GM18511 (cell line): ENCODE results near the gene C12orf42.
"Not testable (repeated sequence)": the region's sequence is repeated elsewhere in the genome, so short reads cannot be mapped to it uniquely, and the experiment has no call there.

ENCODE experiments used
- ATAC-seq: cut with Tn5 transposase; IDR thresholded peaks from one replicate; pipeline ENCODE4 v1.9.1; 2021; ENCODE audit warnings: mild to moderate bottlenecking, moderate library complexity; ENCODE audit not compliant: unreplicated experiment

Gene C12orf42

GRCh38 chr12:103498990-103499389 lies 3.2 kb upstream of the C12orf42 start:
- ATAC-seq = no peak

DNA sequence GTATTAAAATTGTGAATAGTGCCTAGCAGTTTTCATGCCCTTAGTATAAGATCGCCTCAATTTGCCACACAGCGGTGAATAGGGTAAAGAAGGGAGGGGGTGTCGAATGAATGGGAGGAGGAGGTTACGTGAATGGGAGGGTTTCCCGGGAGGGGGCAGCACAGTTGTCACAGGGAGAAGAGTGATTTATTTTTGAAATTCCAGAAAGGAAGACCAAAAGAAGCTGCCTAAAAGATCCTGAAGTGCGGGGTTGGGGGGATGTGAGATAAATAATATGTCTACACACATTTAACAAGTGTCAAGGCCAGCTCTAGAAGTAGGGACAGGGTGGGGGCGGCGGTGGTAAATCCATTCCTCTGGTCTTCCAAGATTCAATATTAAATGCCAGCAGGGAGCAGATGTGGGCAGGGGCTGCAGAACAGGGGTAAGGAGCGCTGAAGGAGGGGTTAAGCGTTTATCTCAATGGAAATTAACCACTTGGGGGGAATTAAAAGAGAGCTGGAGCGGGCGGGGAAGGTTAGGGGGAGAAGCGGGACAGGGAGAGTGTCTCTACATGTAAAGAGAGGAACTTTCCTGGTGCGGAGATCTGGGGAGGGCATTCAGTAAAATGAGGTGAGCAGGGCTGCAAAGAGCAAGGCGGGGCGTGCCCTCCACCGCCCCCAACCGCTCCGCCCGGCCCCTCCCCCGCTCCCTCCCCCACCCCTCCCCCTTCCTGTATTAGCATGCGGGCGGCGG lies 867 bp downstream of the C12orf42 start:
- no peak for ATAC-seq

DNA sequence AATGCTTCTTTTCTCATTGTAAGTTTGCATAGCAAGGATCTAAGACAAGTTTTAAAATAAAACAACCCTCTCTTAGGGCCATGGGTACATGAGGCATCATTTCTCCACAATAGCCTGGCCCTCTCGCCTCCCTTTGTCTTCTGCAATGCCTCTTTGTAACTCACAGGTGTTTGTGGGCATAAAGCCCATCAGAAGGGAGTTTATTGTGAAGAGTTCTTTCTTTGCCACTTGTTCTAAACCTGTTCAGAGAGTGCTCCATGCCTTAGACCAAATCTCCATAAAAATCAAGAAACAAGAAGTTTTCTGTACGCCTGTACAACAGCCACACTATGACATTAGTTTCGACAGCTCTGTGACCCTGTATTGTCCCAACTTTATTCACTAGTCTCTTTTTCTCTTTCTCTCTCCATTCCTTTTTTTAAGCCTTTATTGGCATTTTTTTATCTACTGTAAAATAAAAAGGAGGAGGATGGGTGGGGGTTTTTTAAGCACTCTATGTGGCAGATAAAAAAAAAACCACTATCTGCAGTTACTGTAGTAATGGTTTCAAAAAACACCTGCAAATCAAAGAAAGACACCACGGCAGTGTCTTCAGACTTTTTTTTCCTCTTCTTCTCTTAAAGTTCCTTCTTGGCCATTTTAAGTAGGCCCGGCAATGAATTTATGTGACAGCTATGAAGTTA lies 1.6 kb downstream of the C12orf42 start:
- no peak for ATAC-seq

DNA sequence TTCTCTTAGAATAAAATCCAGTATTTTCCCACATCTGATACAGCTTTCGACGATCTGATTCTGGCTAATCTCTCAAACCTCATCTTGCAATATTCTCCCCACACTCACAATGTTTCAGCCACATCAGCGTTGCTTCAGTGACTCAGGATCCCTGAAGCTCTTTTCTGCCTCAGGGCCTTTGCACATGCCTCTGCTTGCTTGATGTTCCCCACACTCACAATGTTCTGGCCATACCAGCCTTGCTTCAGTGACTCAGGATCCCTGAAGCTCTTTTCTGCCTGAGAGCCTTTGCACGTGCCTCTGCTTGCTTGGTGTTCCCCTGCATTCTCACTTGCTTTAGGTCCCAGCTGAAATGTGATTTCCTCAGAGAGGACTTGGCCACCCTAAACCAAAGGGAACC lies 2.6 kb downstream of the C12orf42 start:
- ATAC-seq = no peak

DNA sequence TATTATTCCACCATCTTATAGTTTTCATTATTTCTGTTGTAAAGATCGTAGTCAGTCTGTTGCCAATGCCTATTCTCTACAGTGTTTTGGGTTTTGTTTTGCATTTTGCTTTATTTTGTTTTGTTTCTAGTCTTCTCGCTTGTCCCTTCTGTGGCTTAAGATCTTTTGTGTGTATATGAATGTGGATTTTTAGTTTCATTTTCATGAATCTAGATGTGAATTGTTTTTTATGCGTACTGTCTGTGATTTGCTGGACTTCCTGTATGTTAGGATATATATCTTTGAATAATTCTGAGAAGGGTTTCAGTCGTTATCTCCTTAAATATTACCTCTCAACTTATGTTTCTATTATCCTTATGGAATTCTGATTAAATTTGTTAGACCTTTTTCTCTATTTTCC lies 13.4 kb downstream of the C12orf42 start:
- ATAC-seq = no peak

GRCh38 chr12:103475073-103475472 lies 20.7 kb downstream of the C12orf42 start:
- ATAC-seq = no peak

DNA sequence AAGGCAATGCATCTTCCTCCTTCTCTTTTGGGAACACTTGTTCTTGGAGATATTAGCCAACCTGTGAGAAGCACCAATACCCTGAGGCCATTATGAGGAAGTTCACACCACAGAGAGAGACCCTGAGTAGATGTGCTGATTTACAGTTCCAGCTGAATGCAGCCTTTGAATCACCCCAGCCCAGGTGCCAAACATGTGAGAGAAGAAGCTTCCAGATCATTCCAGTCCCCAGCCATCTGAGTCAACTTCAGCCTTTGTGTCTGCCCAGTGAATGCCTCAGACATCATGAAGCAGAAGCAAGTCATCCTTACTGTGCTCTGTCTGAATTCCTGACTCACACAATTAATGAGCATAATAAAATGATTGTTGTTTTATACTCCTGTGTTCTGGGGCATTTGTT lies 25.1 kb downstream of the C12orf42 start:
- no peak for ATAC-seq

- ATAC-seq = no peak
Measured at GRCh38 chr12:103469719-103470118, 26.0 kb downstream of the C12orf42 start.

- no peak for ATAC-seq
Measured at GRCh38 chr12:103468837-103469236, 26.9 kb downstream of the C12orf42 start.

DNA sequence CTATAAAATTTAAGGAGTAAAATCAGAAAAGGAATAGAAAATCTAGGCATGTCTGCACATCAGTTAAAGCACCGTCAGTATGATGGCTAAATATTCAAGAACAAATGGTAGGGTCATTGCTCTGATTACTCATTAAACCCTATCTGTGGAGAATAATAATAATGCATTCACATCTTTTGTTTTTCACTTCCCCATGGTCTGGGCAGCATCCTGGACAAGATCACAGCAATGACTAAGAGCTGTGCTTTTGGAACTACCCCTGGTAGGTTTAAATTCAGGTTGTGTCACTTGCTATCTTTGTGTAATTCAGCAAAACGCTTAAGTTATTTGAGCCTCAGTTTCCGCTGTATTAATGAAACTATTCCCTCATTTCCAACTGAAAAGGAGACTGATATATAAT lies 33.1 kb downstream of the C12orf42 start:
- ATAC-seq = peak; percentile 97

DNA sequence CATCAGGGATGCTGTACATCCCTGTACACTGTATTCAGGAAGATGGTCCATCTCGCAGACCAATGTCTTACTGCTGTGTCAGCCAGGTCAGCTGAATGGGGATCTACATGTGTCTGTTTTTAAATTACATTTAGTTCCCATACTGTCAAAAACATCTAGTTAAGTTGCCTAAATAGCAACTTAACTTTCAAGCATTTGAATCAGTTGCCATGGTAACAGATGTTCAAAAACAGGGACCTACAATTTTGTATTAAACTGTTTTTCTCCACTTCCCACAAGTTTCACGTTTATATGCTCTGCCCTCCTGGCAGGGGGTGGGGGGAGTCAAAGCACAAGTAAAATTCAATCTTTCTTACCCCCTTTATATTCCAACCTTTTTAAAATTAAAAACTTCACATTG lies 38.3 kb downstream of the C12orf42 start:
- ATAC-seq = no peak

DNA sequence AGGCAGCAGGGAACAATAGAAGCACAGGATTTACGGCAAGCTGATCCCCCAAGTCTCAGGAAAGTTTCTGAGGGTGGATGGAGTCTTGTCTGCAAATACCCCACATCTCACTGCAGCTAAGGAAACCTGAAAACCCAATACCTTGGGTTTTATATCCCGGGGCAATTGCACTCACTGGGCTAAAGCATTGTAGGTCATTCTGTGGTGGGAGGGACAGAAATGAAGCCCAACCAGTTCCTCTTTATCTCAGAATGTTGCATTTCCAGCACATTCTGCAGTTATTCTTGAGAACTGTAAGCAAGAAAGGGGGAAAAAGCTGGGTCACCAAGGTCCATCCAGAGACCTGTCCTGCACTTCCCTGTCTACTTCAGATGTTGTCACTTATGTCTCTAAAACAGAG lies 39.8 kb downstream of the C12orf42 start:
- no peak for ATAC-seq

DNA sequence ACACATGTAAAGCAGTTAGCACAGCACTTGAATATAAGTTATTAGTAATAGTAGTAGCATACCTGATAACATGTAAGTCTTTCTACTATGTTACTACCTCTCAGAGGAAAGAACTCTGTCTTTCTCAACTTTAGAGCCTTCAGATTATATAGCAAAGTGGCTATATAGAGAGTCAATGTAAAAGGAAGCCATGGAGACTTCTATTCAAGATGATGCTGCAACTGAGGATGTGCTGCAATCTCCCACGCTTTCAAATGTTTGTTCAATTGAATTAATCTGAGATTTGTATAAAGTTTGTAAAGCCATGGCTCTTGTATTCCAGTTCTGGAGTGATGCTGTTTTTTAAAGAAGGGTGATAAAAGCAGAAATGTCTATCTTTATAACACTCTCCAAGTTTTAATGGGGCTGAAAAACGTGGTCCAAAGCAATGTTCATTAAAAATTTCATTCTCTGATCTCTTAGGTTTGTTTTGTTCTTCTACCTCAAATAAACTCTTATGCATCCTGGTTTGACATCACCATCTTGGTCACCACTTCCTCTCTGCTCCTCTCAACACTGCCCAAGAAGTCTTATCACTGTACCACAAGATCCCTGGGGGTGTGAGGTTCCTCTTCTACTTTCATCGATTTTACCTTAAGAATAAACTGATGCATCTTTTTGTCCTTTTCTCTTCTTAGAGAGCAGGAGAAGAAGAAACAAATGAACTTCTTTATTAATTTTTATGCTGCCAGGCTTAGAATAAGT lies 40.6 kb downstream of the C12orf42 start:
- peak; percentile 84 for ATAC-seq

GRCh38 chr12:103444983-103445382 lies 50.8 kb downstream of the C12orf42 start:
- ATAC-seq = no peak

DNA sequence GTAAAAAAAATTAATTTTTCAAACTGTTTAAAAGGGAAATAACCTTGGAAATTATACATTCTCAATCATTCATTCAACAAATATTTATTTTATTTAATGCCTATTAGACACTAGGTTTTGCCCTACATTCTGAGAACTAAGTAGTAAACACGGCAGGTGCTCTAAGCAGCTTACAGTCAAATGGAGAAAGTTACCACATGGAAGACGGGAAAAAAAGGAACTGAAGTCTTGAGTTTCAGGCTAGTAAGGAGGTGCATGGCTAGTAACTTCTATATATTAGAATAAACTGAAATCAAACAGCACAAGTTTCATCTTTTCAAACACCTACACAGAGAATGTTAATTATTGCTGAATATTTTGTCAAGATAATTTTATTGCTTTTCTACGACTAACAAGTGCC lies 52.9 kb downstream of the C12orf42 start:
- no peak for ATAC-seq

DNA sequence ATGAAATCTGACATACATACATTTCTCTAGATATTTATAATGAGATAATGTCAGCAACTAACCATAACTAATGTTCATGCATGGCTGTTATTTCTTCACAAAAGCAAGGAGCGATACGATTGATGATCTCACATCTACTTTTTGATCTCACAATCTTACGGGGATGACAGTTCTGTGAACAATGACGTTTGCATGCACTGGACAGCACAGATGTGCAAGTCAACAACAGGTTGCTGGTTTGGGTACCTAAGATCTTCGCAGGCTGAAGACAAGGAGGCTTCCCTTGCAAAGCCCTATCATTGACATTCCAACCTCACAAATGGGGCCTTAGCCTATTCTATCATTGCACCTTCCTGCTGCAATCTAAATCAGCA lies 53.6 kb downstream of the C12orf42 start:
- ATAC-seq = no peak

- ATAC-seq = peak; percentile 95
Measured at GRCh38 chr12:103441437-103442181, 54.2 kb downstream of the C12orf42 start.

- not testable (repeated sequence) for ATAC-seq
Measured at GRCh38 chr12:103434165-103435105, 61.3 kb downstream of the C12orf42 start.

- ATAC-seq = no peak
Measured at GRCh38 chr12:103431950-103432349, 63.8 kb downstream of the C12orf42 start.

GRCh38 chr12:103431387-103431786 lies 64.4 kb downstream of the C12orf42 start:
- ATAC-seq = no peak
